NCI-H526 treated with DMSO at 0.1 percent for 48 hours (cell line): ENCODE measurements around the gene ORC6.
A peak's percentile ranks its signal among the peaks of the same experiment; 100 is the strongest.
"Not testable (repeated sequence)": the region's sequence is repeated elsewhere in the genome, so short reads cannot be mapped to it uniquely, and the experiment has no call there.

ENCODE experiments used
- DNase-seq: peaks from one replicate; lab custom pipeline; 2025; lab: John Stamatoyannopoulos, UW

The ORC6 gene, protein sequence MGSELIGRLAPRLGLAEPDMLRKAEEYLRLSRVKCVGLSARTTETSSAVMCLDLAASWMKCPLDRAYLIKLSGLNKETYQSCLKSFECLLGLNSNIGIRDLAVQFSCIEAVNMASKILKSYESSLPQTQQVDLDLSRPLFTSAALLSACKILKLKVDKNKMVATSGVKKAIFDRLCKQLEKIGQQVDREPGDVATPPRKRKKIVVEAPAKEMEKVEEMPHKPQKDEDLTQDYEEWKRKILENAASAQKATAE

DNA sequence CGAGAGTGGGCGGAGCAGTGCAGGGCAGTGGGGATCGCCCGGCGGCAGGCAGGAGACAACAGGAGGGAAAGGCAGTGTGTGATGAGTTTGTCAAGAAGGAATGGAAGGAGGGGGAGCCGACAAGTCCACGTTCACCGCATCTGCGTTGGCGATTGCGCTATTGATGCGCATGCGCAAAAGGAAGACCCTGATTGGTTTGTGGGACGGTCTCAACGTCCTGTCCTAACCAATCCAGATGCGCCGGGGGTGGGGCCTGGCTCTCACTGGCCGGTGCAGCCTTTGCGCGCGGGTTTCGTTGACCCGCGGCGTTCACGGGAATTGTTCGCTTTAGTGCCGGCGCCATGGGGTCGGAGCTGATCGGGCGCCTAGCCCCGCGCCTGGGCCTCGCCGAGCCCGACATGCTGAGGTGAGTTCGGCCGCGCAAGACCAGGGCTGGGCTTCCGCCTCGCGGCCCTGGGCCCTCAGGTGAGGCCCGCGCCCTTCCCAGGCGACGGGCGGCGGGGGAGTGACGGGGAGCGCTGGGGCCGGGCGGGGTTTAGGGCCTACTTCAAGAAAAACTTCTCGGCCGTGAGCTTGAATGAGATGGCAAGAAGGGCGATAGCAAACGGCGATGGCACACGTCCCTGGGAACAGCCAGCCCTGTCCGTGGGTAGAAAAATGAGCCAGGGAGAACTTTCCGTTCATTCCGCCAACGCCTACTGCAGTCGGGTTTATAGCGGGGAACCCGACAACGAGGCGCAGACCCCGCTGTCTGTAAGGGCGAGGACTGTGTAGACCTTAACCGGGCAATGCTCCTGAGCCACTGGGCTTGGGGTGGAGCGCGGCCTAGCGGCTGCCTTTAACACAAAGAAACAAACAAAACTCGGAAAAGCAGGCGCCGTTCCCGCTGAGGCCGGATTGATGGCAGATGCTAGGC lies at the start of gene ORC6:
Gene ORC6 (plus strand): TSS at position 295 of the 916 bp plus-strand sequence. CDS start 47 bp downstream, at position 342.
- DNase-seq = peak; percentile 97

DNA sequence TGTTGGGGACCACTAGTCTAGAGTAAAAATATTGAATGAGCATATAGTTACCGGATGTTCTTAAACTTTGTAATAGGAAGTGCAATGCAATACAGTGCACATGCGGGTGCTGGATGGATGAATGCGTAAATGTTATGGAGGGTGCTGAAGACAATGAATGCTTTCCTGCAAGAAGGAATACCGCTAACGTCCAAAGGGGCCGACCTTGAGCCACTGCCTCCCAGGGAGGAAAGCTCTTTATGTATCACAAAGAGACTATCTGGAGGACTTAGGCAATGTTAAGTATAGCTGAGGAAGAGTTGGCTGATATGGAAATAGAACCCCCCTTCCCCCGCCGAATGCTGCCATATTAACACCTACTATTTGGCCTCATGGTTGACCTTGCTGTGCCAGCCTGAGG lies 40.8 kb upstream of the ORC6 start:
- no peak for DNase-seq

DNA sequence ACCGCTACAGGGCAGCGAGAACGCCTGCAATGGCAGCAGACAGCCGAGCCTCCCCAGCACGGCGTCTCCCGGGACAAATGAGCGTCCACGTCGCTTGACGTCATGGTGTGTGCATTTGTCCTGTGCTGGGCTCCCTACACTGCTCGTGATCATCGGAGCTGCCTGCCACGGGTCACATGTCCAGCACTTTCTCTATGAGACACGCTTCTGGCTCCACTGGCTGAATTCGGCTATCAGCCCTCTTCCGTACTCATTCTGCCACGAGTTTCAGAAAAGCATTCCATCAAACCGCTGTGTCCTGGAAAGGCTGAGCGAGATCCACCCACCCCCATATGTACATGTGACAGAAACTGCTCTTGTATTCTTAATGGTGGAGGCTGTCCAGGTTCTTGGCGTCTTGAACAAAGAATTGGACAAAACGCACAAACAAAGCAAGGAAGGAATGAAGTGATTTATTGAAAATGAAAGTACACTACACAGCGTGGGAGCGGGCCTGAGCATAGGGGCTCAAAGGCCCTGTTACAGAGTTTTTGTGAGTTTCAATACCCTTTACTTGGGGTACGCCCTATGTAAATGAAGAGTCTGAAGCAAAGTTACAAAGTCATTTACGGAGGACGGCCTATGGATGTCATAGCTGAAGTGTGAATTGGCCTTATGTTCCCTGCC lies 39.7 kb upstream of the ORC6 start:
- DNase-seq = no peak

DNA sequence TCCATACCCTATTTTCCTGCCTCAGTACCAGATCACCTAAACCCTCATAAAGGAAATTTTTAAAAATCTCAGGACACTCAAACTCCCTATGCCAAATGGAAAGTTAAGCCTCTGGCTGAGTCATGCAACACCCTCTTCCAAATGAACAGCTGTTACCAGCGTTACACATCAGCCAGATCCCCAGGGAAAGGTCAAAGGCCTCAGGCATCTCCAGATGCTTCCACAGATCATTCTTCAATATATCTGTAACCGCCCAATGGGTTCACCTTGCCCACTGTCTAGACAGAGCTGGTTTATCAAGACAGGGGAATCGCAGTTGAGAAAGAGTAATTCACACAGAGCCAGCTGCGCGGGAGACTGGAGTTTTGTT lies 39.2 kb upstream of the ORC6 start:
- DNase-seq = no peak

DNA sequence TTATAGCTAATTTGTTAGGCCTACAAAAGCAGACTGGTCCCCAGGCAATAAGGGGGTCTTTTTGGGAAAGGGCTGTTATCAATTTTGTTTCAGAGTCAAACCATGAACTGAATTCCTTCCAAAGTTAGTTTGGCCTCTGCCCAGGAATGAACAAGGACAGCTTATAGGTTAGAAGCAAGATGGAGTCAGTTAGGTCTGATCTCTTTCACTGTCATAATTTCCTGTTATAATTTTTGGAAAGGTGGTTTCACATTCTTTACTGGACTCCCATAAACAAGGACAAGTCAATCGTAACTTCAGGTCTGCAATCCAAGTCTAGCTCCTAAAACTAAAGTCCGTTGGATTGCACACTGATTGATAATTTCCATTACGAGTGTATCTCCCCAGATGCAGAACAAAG lies 38.2 kb upstream of the ORC6 start:
- no peak for DNase-seq

DNA sequence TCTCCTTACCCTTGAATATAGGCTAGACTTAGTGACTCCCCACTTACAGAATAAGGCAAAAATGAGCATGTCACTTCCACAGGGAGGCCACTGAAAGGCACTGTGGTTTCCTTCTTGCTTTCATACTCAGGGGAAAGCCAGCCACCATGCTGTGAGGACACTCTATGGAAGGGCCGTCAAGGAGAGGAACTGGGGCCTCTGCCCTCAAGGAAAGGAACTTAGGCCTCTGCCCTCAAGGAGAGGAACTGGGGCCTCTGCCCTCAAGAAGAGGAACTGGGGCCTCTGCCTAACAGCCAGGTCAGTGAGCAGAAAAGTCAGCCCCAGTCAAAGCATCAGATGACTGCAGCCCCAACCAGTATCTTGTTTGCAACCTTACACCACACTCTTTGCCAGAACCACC lies 30.5 kb upstream of the ORC6 start:
- DNase-seq = no peak

DNA sequence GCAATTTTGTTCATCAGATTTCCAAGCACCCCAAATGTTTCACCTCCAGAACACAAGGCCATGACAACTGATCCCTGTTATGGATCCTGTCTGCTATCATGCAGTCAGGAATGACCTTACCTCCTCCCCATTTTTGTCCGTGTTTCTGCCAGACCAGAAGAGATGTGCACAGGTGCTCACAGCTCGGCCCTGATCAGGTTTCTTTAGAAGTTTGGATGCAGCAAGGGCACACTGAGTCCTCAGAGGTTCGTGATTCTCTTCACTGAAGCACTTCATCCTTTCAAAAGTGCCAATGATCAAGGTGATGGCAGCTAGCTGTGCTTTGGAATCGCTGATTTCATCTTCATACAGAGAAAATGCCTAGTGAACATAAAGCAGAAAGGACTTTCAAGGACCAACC lies 27.3 kb upstream of the ORC6 start:
- DNase-seq = no peak

DNA sequence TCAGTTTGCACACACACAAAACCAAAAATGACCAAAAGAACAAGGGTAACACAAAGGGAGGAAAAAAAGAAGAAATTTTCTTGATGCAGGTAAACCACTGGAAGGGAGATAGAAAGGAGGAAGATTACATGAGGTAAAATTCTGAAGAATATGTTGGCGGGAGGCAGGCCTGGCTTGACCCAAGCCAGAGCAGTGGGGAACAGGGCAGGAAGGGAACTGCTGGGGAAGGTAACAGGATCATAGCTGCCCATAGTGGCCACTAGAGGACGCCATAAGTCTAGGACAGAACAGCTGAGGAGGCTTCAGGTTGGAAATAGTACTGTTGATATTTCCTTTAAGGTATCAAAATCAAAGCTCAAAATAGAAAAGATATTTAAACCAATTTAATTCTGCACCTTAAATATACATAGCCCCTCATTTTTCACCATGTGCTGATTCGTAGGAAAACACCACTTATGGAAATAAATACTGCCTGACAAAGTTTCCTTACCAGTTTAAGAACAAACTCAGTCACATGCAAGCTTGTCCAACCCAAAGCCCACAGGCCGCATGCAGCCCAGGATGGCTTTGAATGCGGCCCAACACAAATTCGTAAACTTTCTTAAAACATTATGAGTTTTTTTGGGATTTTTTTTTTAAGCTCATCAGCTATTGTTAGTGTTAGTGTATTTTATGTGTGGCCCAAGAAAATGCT lies 16.0 kb upstream of the ORC6 start:
- peak; percentile 11 for DNase-seq

DNA sequence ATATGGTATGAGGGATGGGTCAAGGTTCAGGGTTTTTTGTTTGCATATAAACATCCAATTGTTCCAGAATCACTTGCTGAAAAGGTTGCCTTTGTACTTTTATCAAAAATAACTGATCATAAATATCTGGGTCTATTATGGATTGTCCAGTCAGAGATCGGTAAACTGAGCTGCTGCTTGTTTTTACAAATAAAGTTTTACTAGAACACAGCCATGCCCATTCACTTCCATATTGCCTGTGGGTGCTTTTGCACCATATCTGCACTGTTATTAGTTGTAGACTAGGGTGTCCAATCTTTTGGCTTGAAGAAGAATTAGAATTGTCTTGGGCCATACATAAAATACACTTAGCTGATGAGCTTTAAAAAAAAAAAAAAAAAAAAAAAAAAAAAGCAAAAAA lies 11.5 kb upstream of the ORC6 start:
- not testable (repeated sequence) for DNase-seq

DNA sequence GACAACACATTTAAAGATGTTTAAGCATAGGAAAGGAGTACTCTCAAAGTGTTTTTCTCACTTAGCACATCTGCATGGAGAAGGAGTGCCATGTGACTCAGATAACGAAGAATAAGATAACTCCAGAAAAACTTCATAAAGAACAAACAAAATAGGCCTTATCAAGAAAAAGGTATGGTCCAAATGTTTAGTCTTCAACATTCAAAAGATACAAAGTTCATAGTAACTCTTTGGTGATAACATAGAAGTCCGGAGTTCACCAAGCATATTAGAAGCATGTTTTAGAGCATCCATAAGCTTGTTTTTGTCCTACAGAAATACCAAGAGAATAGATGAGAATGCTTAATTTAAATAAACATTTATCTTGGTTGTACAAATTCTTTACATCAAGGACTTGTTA lies 7.6 kb upstream of the ORC6 start:
- not testable (repeated sequence) for DNase-seq

DNA sequence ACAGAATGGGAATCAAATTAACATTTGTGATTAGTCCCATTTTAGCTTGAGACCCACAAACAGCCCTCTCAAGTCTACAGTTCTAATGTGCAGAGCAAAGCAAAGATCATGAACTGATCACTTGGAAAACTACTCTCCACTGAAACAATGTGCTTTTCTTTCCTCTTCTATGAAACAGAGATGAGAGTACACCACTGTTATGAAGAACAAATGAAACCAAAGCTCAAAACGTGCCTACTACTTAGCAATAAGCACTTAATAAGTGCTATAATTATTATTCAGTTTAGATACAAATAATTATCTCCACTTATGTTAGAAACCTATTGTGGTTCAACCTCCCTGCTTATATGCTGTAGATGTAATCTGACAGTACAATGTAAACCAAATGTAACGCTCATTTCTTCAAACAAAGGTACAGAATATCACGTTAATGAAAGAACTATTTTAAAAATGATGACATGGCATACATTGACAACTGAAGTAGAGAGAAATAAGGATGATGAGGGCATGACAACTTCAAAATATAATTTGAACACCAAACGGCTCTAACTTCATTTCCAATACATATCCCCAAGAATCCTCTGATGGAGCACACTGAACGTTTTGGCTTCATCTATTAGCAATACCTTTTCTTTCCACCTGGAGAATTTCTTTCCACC lies 2.5 kb upstream of the ORC6 start:
- no peak for DNase-seq

DNA sequence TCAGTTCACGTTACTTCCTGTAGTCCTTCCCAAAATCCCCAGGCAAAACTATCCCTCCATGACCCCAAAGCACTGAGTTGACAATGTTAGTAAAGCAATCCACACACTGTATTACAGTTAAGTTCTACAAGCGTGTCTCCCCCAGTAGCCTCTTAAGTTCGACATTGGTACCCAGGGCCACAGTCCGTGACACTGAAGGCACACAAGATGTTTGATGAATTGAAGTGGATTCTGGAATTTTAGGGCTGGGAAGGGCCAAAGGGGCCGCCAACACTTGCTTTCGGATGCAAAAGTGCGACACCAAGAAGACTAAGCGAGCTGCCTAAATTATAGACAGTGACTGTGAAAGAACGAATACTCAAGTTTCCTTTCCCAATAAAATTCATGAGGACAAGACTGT lies 2.0 kb upstream of the ORC6 start:
- DNase-seq = no peak

DNA sequence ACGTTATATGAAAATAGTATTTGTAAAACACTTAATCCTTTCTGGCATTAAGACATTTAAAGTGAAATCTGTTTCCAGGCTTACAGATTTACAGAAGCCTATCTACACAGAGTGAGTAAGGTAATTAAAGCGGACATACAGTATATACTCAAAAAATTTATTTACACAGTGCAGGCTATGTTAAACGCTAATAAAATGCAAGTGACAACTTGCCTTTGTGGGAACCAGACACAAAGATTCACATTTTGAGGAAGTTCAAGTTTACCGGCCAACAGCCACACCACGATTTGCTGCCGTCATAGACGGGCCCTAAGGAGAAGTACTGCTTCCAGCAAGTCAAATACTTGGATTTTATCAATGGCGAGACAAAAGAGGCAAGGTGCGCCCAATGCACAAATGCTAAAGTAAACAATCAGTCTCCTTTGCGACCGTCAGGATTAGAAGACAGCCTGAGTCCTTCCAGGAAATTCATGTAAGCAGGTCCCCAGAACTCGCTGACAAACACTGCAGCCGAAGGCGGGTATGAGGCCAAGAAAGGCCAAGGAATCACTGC lies 1.3 kb upstream of the ORC6 start:
- DNase-seq = no peak

DNA sequence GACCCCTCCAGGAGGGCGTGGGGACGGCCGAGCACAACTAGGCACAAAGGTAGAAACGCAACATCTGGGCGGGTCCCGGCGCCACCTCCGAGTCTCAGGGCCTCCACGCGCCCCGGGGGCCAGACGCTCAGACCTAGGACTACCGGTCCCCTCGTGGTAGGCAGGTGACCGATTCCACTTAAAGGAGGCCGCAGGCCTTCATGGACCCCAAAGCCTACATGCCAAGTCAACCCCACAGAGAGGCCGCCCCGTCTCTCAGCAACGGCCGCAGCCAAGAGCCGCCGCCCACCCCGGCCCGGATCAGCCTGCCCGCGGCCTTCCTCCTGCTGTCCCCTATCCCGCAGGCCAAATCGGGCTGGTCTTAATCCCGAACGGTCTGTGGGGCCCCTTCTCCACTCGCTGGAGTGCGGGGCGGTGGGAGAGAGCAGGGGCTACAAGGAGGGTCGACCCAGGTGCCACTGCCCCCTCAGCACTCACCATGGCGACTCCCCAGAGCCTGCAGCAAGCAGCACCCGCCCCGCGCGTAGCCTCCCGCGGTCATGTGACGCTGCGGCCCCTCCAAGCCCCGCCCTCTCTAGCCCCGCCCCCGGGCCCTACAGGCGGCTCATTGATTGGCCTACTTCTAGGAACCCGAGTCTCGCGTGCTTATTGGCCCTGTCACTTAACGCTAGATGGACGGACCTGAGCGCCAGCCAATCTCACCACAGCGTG lies 650 bp upstream of the ORC6 start, which contains the start of gene VPS35:
Gene VPS35 (minus strand): TSS at position 525 of the 711 bp plus-strand sequence. CDS start 45 bp downstream, at position 480.
- DNase-seq = peak; percentile 97

DNA sequence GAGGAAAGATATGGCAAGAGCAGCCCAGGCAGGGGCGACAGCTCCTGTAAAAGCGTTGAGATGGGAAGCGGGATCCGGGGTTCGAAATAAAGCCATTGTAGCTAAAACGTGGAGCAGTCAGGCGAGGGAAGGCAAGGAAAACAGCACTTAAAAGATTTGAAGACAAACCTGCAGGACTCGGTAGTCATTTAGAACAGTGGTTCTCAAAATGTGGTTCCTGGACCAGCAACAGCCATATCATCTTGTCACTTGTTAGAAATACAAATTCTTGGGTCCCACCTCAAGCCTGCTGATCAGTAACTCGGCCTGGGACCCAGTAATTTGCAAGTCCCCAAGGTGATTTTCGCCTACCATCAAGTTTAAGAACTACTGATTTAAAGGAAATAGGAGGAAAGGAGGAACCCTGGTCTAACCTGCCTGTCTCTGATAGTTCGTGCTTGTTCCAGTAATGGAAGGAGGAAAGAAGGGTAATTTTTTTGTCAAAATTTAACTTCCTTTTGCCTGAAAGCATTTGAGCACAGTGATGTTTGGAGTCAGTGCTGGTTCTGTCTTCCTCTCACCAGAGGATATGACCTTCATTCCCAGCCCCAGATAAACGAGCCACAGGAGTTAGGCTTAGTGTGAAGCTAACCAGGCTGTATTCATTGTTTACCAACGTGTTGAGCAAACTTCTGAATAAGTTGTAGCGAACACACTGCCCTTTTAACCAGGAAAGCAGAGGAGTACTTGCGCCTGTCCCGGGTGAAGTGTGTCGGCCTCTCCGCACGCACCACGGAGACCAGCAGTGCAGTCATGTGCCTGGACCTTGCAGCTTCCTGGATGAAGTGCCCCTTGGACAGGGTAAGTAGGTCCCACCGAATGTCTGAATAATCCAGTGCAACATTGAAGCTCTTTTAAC lies 1.1 kb downstream of the ORC6 start:
- DNase-seq = no peak

DNA sequence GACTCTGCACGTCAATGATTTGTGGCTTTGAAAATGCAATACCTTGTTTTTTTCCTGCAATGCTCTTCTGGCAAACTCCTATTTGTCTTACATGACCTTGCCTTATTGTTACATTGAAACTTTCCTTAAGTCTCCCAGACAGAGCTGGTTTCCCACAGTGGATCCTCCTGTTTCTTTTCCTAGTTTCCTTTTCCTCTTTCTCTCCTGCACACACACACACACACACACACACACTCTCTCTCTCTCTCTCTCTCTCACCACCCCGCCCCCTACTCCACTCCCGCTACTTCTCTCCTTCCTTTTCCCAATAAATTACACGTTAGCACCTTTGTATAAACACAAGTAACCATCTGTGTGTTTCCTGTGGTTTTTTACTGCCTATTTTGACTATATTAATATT lies 2.3 kb downstream of the ORC6 start:
- peak; percentile 75 for DNase-seq

DNA sequence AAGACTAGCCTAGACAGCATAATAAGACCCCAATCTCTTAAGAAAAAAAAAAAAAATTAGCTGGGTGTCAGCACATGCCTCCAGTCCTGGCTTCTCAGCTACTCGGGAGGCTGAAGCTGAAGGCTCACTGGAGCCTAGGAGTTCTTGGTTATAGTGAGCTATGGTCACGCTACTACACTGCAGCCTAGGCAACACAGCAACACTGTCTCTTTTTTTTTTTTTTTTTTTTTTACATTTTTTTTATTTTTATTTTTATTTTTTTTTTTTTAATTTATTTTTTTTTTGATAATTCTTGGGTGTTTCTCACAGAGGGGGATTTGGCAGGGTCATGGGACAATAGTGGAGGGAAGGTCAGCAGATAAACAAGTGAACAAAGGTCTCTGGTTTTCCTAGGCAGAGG lies 4.1 kb downstream of the ORC6 start:
- DNase-seq = no peak

DNA sequence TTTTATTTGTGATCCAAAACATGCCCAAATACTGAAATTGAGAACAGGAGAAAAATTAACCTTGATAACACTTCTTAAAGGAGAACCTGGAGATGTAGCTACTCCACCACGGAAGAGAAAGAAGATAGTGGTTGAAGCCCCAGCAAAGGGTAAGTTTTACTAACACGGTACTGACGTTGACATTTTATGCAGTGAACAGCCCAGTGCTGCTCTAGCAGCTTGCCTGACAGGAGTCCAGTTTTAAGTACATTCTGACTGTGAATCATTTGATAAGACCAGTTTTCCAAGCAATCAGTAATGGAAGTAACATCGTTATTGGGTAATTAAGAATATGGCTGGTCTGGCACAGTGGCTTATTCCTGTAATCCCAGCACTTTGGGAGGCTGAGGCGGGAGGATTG lies 6.5 kb downstream of the ORC6 start:
- DNase-seq = no peak

DNA sequence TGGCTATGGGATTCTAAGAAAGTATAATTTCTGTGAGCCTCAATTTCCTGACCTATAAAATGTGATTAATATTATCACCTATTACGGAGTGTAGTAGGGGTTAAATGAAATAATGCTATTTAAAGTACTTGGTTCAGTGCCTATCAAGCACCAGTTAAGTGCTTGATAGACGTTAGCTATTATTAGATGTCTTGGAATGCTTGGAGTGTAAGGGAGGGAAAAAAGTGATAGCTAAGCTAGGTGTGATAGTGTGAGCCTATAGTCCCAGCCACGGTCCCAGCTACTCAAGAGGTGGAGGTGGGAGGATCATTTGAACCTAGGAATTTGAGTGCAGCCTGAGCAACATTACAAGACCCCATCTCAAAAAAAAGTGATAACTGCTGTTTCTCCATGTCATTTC lies 7.5 kb downstream of the ORC6 start:
- no peak for DNase-seq

DNA sequence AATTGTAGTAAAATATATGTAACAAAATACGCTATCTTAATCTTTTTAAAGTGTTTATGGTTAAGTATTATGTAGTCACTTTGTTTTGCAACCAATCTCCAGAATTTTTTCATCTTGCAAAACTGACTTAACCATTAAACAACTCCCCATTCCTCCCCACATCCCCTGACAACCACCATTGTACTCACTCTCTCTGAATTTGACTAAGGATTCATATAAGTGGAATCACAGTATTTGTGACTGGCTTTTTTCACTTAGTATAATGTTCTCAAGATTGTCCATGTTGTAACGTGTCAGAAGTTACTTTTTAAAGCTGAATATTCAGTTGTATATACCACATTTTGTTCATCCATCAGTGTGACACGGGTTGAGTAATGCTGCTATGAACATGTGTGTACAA lies 10.6 kb downstream of the ORC6 start:
- DNase-seq = no peak
